HG02938 (cell line): ENCODE data around the gene HTR1D.

Experiments used
- ATAC-seq: cut with Tn5 transposase; IDR thresholded peaks from one replicate; pipeline ENCODE4 v1.9.1; 2021; ENCODE audit warnings: mild to moderate bottlenecking, moderate library complexity; ENCODE audit not compliant: unreplicated experiment

The HTR1D gene

GRCh38 chr1:23152966-23153684 lies 64.2 kb downstream of the HTR1D start:
- no peak for ATAC-seq

GRCh38 chr1:23150742-23151141 lies 66.6 kb downstream of the HTR1D start:
- no peak for ATAC-seq

GRCh38 chr1:23150125-23150524 lies 67.2 kb downstream of the HTR1D start:
- ATAC-seq = no peak

- ATAC-seq = no peak
These were observed 68.2 kb downstream of the HTR1D start for GRCh38 chr1:23149114-23149513.

- ATAC-seq = no peak
These were observed 69.2 kb downstream of the HTR1D start for GRCh38 chr1:23148084-23148483.
